HEK293 (cell line): ENCODE data around the gene ZNF747.

Experiments used
- ZBTB7A ChIP-seq: fragments of 450-650 bp; formaldehyde crosslinking; IDR thresholded peaks from 2 replicates; pipeline ENCODE4 v1.5.1; 2016; ENCODE audit warnings: low read depth, missing biosample characterization, missing genetic modification characterization
- TF ChIP-seq, protein P1 (sequence below): fragments of 450-650 bp; formaldehyde crosslinking; IDR thresholded peaks from 2 replicates; pipeline ENCODE4 v1.5.1; 2016; ENCODE audit warnings: missing biosample characterization, missing genetic modification characterization

GRCh38 chr16:30561089-30561816 is 26.6 kb upstream of the ZNF747 start:
- TF ChIP-seq, protein P1, sequence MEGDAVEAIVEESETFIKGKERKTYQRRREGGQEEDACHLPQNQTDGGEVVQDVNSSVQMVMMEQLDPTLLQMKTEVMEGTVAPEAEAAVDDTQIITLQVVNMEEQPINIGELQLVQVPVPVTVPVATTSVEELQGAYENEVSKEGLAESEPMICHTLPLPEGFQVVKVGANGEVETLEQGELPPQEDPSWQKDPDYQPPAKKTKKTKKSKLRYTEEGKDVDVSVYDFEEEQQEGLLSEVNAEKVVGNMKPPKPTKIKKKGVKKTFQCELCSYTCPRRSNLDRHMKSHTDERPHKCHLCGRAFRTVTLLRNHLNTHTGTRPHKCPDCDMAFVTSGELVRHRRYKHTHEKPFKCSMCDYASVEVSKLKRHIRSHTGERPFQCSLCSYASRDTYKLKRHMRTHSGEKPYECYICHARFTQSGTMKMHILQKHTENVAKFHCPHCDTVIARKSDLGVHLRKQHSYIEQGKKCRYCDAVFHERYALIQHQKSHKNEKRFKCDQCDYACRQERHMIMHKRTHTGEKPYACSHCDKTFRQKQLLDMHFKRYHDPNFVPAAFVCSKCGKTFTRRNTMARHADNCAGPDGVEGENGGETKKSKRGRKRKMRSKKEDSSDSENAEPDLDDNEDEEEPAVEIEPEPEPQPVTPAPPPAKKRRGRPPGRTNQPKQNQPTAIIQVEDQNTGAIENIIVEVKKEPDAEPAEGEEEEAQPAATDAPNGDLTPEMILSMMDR (tag by site-specific recombination): no peak
- no peak for TF ChIP-seq ZBTB7A
